GM12878 (cell line): ENCODE data around the gene RPL22.

Source experiments
- CEBPB ChIP-seq, 2 experiments: fragments of 150-350 bp in 1 of 2; IDR thresholded peaks; 2 replicates each; pipeline ENCODE4 v1.6.1; 2012 to 2014; ENCODE audit warnings: low read depth in 2 of 2, low read length in 2 of 2, borderline replicate concordance in 1 of 2, inconsistent platforms in 1 of 2
- KLF5 ChIP-seq: fragments of 450-650 bp; IDR thresholded peaks from 2 replicates; pipeline ENCODE4 v1.6.1; 2014; ENCODE audit warnings: mild to moderate bottlenecking; ENCODE audit not compliant: partially characterized antibody
- NFYA ChIP-seq: IDR thresholded peaks from 2 replicates; pipeline ENCODE4 v1.6.1; 2011; ENCODE audit warnings: low read depth, mild to moderate bottlenecking, low read length, improper control_type of control experiment, borderline replicate concordance
- YY1 ChIP-seq: IDR thresholded peaks from 2 replicates; pipeline ENCODE4 v1.6.1; 2011; ENCODE audit warnings: low read depth, mild to moderate bottlenecking, low read length
- ZNF274 ChIP-seq: IDR thresholded peaks from one replicate; pipeline ENCODE4 v1.8.0; 2011; ENCODE audit not compliant: insufficient read length, insufficient read depth
- TF ChIP-seq, protein P1 (sequence below), 3 experiments: IDR thresholded peaks in 2 of 3; conservative IDR thresholded peaks in 1 of 3; 2 replicates each; pipeline ENCODE4 v1.5.1; 2011; ENCODE audit warnings: low read depth in 3 of 3, low read length in 3 of 3, mild to moderate bottlenecking in 3 of 3, control low read depth in 2 of 3, moderate library complexity in 2 of 3, inconsistent platforms in 1 of 3, mixed read lengths in 1 of 3; ENCODE audit not compliant: control insufficient read depth in 2 of 3, insufficient read depth in 1 of 3; ENCODE audit errors: extremely low read depth in 1 of 3

DNA sequence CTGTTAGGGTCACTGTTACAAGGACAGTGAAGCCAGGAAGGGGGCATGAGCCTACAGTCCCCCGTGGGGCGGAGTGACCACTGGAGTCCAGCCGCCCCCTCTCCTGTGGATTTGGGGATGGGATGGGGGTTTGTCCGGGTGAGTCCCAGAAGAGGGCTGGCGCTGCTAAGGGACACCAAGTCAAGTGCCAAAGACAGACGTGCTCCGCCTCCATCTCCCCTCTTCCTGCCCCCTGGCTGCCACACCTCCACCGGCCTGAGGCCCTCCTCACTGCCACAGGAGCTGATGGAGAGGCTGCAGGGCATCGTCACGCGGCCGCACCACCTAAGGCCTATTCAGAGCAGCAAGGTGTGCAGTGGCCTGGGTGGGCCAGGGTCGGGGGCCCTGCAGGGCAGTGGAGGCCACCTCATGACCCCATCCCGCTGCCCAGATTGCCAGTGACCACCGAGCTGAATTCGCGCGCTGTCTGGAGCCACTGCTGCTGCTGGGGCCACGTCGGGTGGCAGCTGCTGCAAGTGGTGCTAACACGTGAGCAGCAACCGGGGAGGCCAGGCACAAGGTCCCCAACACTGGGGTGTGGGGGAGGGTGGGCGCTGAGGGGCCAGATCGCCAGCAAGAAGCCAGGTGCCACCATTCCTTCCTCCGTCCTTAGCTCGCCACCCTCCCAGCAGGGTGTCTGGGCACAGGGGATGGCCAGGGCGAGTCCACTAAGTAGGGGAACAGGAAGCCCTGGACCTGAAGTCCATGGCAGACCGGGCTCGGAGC is 11.4 kb upstream of the RPL22 start:
- TF ChIP-seq YY1 (no peak), CEBPB (IDR thresholded peaks at IDR 0.05; ENCODE audit: borderline replicate concordance in 1 of 2, low read depth in 2 of 2, low read length in 2 of 2) (no peak), KLF5 (no peak), ZNF274 (no peak), NFYA (no peak)
- TF ChIP-seq, protein P1, sequence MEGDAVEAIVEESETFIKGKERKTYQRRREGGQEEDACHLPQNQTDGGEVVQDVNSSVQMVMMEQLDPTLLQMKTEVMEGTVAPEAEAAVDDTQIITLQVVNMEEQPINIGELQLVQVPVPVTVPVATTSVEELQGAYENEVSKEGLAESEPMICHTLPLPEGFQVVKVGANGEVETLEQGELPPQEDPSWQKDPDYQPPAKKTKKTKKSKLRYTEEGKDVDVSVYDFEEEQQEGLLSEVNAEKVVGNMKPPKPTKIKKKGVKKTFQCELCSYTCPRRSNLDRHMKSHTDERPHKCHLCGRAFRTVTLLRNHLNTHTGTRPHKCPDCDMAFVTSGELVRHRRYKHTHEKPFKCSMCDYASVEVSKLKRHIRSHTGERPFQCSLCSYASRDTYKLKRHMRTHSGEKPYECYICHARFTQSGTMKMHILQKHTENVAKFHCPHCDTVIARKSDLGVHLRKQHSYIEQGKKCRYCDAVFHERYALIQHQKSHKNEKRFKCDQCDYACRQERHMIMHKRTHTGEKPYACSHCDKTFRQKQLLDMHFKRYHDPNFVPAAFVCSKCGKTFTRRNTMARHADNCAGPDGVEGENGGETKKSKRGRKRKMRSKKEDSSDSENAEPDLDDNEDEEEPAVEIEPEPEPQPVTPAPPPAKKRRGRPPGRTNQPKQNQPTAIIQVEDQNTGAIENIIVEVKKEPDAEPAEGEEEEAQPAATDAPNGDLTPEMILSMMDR (IDR thresholded peaks at IDR 0.05 in 2 of 3, conservative IDR thresholded peaks at IDR 0.05 in 1 of 3; ENCODE audit: control insufficient read depth in 2 of 3, extremely low read depth in 1 of 3, insufficient read depth in 1 of 3, low read depth in 3 of 3, low read length in 3 of 3), result no peak
